Ammon's horn (tissue), 1 donor: Measurements from ENCODE around the gene SRRM3.
"Not testable (repeated sequence)": the region's sequence is repeated elsewhere in the genome, so short reads cannot be mapped to it uniquely, and the experiment has no call there.

Source experiments
- DNase-seq: peaks from one replicate; pipeline ENCODE4 v3.0.0-alpha.2; 2016; ENCODE audit warnings: low spot score

Gene SRRM3

DNA sequence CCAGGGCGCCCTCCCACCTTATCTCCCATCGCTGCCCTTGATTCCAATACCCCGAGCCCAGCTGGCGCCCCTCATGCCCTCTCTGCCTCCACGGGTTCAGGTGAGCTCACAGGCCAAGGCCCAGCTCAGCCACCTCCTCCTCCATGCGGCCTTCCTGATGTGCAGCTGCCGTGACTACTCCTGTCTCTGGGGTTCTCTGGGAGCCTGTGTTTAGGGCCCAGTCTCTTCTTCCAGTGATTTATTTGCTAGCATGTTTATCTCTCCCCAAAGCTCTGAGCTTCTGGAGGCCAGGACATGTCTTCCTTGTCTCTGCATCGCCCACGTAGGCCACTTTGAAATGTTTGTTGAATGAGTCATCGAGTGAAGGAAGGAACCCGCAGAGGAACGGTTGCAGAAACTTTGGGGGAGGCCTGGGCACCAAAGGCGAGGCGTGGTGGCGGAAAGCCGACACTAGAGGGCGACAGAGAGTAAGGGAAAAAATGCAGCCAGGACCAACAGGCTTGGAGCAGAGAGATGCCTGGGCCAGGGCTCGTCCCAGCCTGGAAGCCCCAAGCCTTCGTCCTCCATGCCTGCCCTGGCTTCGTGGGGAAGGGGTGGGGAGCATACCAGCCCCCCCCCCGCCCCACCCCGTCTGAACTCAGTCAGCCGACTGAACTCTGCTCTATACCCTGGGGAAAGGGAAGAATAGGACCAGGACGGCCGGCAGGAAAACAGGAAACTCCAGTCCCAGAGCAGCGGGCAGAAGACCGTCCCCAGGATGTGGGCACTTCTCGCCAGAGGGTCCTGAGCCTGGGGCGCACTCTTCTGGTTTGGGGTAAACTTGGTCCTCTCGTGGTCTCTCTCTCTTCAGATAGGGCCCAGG, 89.9 kb downstream of the SRRM3 start:
- peak; percentile 95 for DNase-seq

DNA sequence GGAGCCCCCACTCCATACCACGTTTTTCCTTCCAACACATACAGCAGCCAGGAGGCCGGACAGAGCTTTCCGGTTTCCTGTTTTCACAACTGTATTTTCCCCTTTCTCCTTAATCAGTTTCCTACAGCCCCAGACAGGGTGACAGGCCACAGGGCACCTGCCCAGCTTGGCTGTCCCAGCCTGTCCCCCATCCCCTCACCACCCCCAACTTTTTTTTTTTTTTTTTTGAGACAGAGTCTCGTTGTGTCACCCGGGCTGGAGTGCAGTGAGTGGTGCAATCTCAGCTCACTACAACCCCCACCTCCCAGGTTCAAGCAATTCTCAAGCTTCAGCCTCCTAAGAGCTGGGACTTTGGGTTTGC, 90.5 kb downstream of the SRRM3 start:
- DNase-seq: no peak

DNA sequence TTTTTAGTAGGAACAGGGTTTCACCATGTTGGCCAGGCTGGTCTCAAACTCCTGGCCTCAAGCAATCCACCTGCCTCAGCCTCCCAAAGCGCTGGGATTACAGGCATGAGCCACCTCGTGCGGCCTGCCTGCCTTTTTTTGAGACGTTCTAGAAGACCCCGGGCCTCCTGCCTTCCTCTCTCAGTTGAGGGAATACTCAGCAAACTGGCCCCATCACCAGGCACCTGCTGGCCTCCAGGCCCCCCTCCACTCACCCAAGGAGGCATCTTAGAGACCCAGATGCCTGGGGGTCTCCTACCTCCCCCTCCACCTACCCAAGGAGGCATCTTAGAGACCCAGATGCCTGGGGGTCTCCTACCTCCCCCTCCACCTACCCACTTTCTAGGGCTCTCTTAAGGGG, 91.2 kb downstream of the SRRM3 start:
- not testable (repeated sequence) for DNase-seq

GRCh38 chr7:76293407-76293901, 91.8 kb downstream of the SRRM3 start:
- no peak for DNase-seq

- peak; percentile 96 for DNase-seq
Observed at GRCh38 chr7:76294344-76295024, 92.8 kb downstream of the SRRM3 start.

- DNase-seq: no peak
Observed at GRCh38 chr7:76296743-76297740, 95.3 kb downstream of the SRRM3 start.

- no peak for DNase-seq
Observed at GRCh38 chr7:76300166-76300731, 98.6 kb downstream of the SRRM3 start.

- no peak for DNase-seq
Observed at GRCh38 chr7:76301000-76301399, 99.3 kb downstream of the SRRM3 start.

DNA sequence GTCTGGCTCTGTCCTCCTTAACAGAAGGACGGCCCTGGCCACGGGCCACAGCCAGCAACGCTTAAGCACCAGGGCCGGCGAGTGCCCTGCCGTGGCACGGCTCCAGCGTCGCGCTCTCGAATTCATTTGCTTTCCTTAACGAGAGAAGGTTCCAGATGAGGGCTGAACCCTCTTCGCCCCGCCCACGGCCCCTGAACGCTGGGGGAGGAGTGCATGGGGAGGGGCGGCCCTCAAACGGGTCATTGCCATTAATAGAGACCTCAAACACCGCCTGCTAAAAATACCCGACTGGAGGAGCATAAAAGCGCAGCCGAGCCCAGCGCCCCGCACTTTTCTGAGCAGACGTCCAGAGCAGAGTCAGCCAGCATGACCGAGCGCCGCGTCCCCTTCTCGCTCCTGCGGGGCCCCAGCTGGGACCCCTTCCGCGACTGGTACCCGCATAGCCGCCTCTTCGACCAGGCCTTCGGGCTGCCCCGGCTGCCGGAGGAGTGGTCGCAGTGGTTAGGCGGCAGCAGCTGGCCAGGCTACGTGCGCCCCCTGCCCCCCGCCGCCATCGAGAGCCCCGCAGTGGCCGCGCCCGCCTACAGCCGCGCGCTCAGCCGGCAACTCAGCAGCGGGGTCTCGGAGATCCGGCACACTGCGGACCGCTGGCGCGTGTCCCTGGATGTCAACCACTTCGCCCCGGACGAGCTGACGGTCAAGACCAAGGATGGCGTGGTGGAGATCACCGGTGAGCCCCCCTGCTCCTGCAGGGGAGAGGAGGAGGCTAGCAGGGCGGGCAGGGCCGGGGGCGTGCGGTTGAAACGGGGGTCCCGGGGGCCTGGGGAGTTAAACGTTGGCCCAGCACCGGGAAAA, 100.9 kb downstream of the SRRM3 start, which contains the start of gene HSPB1:
Gene HSPB1, plus strand, starts transcription at position 327 of the 855 bp plus-strand sequence. Its CDS starts 40 bp downstream, at position 367.
- peak; percentile 88 for DNase-seq

DNA sequence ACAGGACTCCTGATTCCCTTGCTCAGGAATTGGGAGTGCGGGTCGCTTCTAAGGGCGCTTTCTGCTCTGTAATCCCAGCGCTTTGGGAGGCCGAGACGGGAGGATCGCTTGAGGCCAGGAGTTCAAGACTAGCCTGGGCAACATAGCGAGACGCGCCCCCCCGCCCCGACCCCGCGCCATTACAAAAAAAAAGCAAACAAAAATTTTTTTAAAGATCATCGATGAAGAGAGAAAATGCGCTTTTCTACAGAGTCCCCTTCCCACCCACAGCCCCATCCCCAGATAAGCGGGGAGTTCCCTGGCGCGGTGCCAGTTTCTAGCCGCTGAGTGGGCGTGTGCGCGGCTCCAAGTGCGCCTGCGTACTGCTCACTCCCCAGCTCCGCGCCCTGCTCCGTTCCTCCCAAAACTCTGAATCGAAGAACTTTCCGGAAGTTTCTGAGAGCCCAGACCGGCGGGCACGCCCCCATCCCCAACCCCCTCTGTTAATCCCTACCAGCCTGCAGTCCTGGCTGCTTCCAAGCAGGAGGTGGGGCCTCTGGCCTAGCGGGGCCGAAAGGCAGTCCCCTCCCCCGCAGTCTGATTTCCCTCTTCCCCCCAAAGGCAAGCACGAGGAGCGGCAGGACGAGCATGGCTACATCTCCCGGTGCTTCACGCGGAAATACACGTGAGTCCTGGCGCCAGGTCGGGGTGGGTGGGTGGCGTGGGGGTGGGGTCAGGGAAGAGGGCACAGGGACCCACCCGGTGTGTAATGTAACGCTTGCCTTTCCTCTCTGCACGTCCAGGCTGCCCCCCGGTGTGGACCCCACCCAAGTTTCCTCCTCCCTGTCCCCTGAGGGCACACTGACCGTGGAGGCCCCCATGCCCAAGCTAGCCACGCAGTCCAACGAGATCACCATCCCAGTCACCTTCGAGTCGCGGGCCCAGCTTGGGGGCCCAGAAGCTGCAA, 101.8 kb downstream of the SRRM3 start:
- peak; percentile 72 for DNase-seq

DNA sequence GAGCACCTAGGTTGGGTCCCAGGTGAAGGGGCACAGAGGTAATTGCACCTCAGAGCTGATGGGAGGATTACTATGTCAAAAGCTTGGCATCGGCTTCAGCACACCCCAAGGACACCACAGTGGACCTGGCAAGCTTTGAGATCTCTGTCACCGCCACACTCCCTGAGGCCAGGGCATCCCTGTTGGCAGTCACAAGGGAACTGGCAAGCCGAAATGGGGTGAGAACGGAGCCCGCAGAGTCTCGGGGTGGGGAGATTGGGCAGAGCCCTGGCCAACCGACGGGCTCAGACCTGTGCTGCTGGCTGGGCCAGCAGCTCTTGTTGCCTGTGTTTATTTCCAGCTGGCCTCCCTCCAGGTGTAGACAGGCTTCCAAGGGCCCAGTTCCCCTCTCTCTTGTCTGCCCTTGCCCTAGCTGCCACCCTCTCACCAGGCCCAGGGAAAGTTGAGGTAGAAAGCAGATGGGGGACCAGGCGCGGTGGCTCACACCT, 103.2 kb downstream of the SRRM3 start:
- peak; percentile 77 for DNase-seq

GRCh38 chr7:76308874-76309273, 107.2 kb downstream of the SRRM3 start:
- not testable (repeated sequence) for DNase-seq

GRCh38 chr7:76309341-76310101, 107.8 kb downstream of the SRRM3 start:
- DNase-seq: not testable (repeated sequence)

DNA sequence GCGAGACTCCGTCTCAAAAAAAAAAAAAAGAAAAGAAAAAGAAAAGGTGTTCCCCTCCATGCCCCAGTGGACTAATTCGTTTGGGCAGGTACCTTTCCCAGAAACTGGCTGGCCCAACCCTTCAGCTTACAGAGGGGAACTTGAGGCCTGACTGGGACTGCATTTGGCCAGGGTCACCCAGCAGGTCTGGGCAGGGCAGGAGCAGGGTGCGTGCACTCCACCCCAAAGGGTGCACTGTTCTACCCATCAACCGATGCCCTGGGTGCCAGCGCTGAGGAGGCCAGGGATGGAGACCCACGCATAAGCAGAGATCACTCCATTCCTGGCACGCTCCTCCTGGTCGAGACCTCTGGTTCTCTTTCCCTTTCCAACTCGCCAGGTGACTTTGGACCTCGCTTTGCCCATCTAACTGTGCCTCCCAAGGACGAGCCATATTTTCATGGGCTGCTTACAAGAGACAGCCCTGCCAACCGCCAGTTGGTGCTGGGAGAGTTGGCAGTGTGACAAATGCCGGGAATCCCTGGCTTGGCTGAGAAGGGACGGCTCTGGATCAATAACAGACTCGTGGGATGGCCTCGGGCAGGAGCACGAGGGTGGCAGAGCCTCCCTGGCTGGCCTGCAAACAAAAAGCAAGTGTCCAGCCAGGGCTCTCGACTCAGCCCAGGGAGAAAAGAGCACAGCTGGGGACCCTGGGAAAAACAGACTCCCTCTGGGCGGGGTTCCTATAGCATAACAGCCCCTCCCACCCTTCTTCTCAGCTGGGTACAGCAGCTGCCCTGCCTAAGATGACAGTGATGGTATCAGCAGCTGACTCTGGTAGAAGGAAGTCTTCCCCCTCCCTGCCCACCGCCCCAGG, 108.6 kb downstream of the SRRM3 start:
- peak; percentile 78 for DNase-seq

DNA sequence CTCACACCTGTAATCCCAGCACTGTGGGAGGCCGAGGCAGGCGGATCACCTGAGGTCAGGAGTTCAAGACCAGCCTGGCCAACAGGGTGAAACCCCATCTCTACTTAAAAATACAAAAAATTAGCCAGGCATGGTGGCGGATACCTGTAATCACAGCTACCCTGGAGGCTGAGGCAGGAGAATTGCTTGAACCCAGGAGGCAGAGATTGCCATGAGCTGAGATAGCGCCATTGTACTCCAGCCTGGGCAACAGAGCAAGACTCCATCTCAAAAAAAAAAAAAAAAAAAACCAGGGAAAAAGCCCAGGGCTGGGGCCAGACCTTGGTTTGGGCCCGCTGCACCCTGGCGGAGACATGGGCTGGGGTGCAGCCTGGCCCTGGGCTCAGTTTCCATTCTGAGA, 110.1 kb downstream of the SRRM3 start:
- not testable (repeated sequence) for DNase-seq

- DNase-seq: peak; percentile 97
Observed at GRCh38 chr7:76314042-76314721, 112.5 kb downstream of the SRRM3 start.

GRCh38 chr7:76314740-76315139, 113.0 kb downstream of the SRRM3 start:
- not testable (repeated sequence) for DNase-seq
